Osteoblast (primary cell): ENCODE measurements around the gene GLRX. TPM values are rescaled to one million over a fixed set of nuclear protein-coding genes. Genes with fewer than 3 reads are reported as not detected.
"Not testable (repeated sequence)": the region's sequence is repeated elsewhere in the genome, so short reads cannot be mapped to it uniquely, and the experiment has no call there.

Experiments used
- DNase-seq: peaks from one replicate; pipeline ENCODE4 v3.0.0; 2011; ENCODE audit warnings: low spot score, mixed read lengths; ENCODE audit not compliant: insufficient read length; ENCODE audit errors: missing footprints
- H2AFZ ChIP-seq: 2 replicates; pipeline ENCODE4 v1.6.0; 2011; ENCODE audit warnings: mild to moderate bottlenecking, low read length
- H3K27ac ChIP-seq: 2 replicates; pipeline ENCODE4 v1.5.1; 2011; ENCODE audit warnings: mild to moderate bottlenecking, low read depth, low read length, moderate library complexity
- H3K27me3 ChIP-seq: 2 replicates; pipeline ENCODE4 v1.6.0; 2012; ENCODE audit warnings: mild to moderate bottlenecking, control low read depth, inconsistent platforms, low read length, moderate library complexity; ENCODE audit not compliant: insufficient read depth
- H3K36me3 ChIP-seq: 2 replicates; pipeline ENCODE4 v1.5.1; 2011; ENCODE audit warnings: mild to moderate bottlenecking, low read length, control low read depth, moderate library complexity; ENCODE audit not compliant: insufficient read depth
- H3K4me1 ChIP-seq: 2 replicates; pipeline ENCODE4 v1.5.1; 2011; ENCODE audit warnings: mild to moderate bottlenecking, low read length, control low read depth, moderate library complexity; ENCODE audit not compliant: insufficient read depth
- H3K4me2 ChIP-seq: 2 replicates; pipeline ENCODE4 v1.6.0; 2011; ENCODE audit warnings: mild to moderate bottlenecking, low read length; ENCODE audit not compliant: insufficient read depth
- H3K4me3 ChIP-seq: fragments of 200-600 bp; sonication (generic); 3 replicates; pipeline ENCODE4 v1.5.1; 2012; ENCODE audit warnings: mild to moderate bottlenecking, low read length, inconsistent platforms; ENCODE audit not compliant: insufficient read depth
- H3K79me2 ChIP-seq: 2 replicates; pipeline ENCODE4 v1.6.0; 2012; ENCODE audit warnings: mild to moderate bottlenecking, low read length, control low read depth, inconsistent platforms; ENCODE audit not compliant: insufficient read depth
- H3K9me3 ChIP-seq: 2 replicates; pipeline ENCODE4 v1.5.1; 2011; ENCODE audit warnings: low read depth, low read length, control low read depth
- H4K20me1 ChIP-seq: 2 replicates; pipeline ENCODE4 v1.6.0; 2012; ENCODE audit warnings: mild to moderate bottlenecking, low read length, control low read depth; ENCODE audit not compliant: insufficient read depth
- CTCF ChIP-seq: IDR thresholded peaks from 2 replicates; pipeline ENCODE4 v1.5.1; 2011; ENCODE audit warnings: mild to moderate bottlenecking, low read depth, low read length, moderate library complexity; ENCODE audit errors: extremely low read depth
- total RNA-seq: library from RNA; depleted of rRNA; stranded (reverse); fragments of >200 nt; gene quantifications from 2 replicates; pipeline ENCODE4 v1.2.3, GENCODE V29; 2012

GLRX gene
- total RNA-seq, 1 donor, result 59.0 TPM

- no peaks in the 10 kb centered on the region for H4K20me1 ChIP-seq
- H3K27me3 ChIP-seq, result no peaks in the 10 kb centered on the region
- no peak for TF ChIP-seq CTCF
- peaks cover 25% of the 10 kb centered on the region for H3K4me1 ChIP-seq
- H3K36me3 ChIP-seq, result no peaks in the 10 kb centered on the region
- H3K27ac ChIP-seq, result no peak overlapping the region
- no peaks in the 10 kb centered on the region for H3K79me2 ChIP-seq
- no peak overlapping the region for H2AFZ ChIP-seq
- DNase-seq, result no peak
- no peak overlapping the region for H3K4me3 ChIP-seq
- H3K4me2 ChIP-seq, result no peak overlapping the region
- H3K9me3 ChIP-seq, result no peaks in the 10 kb centered on the region
These were observed 15.0 kb upstream of the GLRX start for GRCh38 chr5:95837492-95837891.

GRCh38 chr5:95836971-95837370 lies 14.4 kb upstream of the GLRX start:
- not testable (repeated sequence) for H3K4me3 ChIP-seq, H3K79me2 ChIP-seq, H4K20me1 ChIP-seq, H3K9me3 ChIP-seq, H3K27me3 ChIP-seq, H2AFZ ChIP-seq, DNase-seq, H3K36me3 ChIP-seq, H3K4me2 ChIP-seq, H3K27ac ChIP-seq
- peaks cover 19% of the 10 kb centered on the region for H3K4me1 ChIP-seq

- H3K4me2 ChIP-seq, result peak overlapping the region; percentile 85
- no peaks in the 10 kb centered on the region for H4K20me1 ChIP-seq
- no peaks in the 10 kb centered on the region for H3K9me3 ChIP-seq
- no peaks in the 10 kb centered on the region for H3K36me3 ChIP-seq
- no peak overlapping the region for H2AFZ ChIP-seq
- no peak overlapping the region for H3K4me3 ChIP-seq
- no peak for DNase-seq
- TF ChIP-seq CTCF, result no peak
- H3K27ac ChIP-seq, result no peak overlapping the region
- no peaks in the 10 kb centered on the region for H3K79me2 ChIP-seq
- no peaks in the 10 kb centered on the region for H3K27me3 ChIP-seq
- H3K4me1 ChIP-seq, result peaks cover 19% of the 10 kb centered on the region
These were observed 14.0 kb upstream of the GLRX start for GRCh38 chr5:95836544-95836943.

GRCh38 chr5:95835682-95836385 lies 13.3 kb upstream of the GLRX start:
- no peak for TF ChIP-seq CTCF
- no peaks in the 10 kb centered on the region for H3K79me2 ChIP-seq
- H3K4me3 ChIP-seq, result peak overlapping the region; percentile 64
- H3K4me2 ChIP-seq, result peak overlapping the region; percentile 85
- no peak for DNase-seq
- no peaks in the 10 kb centered on the region for H3K36me3 ChIP-seq
- H3K27ac ChIP-seq, result peak overlapping the region; percentile 79
- H2AFZ ChIP-seq, result peak overlapping the region; percentile 89
- H3K4me1 ChIP-seq, result peaks cover 19% of the 10 kb centered on the region
- H3K27me3 ChIP-seq, result no peaks in the 10 kb centered on the region
- H3K9me3 ChIP-seq, result no peaks in the 10 kb centered on the region
- H4K20me1 ChIP-seq, result no peaks in the 10 kb centered on the region
